Midbrain (tissue), 1 donor: Measurements from ENCODE around the gene INPPL1.

ENCODE experiments used
- DNase-seq: peaks from one replicate; lab custom pipeline; 2025; lab: John Stamatoyannopoulos, UW

The INPPL1 gene

DNA sequence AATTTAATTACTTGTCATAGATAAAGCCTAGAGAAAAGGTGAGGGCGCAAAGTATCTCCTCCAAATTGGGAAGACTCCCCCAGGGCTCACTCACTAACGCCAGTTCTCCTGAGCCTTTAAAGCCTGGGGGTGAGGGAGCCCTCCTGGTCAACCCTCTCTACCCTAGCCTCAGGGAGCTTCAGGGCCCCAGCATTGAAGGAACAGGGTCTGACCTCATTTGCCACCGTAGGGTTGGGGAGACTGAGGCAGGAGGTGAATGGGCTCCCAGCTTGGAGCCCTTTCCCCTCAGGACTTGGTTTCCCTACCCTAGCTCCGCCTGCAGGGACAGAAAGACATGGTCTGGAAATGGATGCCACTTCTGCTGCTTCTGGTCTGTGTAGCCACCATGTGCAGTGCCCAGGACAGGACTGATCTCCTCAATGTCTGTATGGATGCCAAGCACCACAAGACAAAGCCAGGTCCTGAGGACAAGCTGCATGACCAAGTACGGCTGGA is 6.3 kb upstream of the INPPL1 start:
- DNase-seq: no peak

DNA sequence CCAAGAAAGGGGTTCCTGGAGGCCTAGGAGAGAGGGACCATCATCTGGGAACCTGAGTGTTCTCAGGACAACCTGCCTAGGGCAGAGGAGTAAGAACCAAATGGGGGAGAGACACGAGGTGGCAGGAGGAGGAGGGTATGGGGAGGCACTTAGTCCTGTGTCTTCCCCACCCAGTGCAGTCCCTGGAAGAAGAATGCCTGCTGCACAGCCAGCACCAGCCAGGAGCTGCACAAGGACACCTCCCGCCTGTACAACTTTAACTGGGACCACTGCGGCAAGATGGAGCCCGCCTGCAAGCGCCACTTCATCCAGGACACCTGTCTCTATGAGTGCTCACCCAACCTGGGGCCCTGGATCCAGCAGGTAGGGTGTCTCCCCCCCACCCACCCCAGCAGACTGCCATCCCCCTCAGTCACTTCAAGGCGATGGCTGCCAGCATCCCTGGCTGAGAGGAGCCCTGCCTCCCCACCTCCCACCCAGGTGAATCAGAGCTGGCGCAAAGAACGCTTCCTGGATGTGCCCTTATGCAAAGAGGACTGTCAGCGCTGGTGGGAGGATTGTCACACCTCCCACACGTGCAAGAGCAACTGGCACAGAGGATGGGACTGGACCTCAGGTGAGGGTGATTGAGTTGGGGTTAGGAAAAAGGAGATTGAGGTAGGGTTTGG is 3.7 kb upstream of the INPPL1 start:
- no peak for DNase-seq

DNA sequence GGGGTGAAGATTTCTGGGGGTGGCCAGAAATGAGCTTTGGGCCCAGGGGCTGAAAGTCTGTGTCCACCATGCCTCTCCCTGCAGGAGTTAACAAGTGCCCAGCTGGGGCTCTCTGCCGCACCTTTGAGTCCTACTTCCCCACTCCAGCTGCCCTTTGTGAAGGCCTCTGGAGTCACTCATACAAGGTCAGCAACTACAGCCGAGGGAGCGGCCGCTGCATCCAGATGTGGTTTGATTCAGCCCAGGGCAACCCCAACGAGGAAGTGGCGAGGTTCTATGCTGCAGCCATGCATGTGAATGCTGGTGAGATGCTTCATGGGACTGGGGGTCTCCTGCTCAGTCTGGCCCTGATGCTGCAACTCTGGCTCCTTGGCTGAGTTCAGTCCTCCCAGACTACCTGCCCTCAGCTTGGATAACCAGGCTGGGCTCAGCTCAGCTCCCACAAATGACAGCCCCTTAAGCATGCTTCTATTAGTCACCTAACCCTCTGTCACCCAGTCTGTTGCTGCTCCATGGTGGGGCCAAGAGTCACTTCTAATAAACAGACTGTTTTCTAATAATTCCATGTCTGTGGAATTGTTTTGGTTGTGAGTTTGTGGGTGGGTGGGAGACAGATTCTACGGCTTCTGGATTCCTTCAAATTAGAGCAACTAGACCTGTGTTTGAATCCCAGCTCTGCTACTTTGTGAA is 3.0 kb upstream of the INPPL1 start:
- DNase-seq: no peak

DNA sequence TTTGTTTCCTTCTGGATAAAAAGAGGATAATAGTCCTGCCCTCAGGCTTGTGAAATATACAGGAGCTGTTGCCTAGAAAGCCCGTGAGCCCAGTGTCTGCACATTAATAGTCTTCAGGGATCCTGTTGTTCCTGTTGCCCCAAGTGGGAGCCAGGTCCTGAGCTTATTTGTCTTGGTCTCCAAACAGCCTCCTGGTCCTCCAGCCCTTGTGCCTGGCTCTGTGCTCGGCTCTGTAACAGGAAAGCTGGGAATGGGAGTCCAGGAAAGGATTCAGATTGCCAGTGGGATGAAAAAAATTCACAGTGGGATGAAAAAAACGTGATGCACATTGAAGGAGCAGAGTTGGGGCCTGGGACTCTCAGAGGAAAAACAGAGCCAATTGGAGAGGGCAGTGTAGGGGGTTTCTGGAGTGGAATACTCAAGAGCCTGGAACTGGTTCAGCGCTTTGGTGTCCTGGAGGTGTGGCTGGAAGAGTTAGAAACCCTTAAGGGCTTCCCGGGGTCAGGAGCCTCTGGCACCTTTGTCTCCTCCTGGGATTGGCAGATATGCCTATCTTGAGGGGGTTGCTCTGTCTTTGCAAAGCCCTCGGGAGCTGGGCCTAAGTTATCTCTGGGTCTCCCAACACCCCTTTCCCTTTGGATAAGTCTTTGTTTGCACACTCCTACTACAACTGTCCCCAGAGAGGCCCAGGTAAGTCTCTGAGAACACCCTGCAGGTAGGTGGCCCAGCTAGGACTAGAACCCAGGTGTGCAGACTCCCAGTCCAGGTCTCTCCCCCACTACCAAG is 2.3 kb upstream of the INPPL1 start:
- DNase-seq: no peak

DNA sequence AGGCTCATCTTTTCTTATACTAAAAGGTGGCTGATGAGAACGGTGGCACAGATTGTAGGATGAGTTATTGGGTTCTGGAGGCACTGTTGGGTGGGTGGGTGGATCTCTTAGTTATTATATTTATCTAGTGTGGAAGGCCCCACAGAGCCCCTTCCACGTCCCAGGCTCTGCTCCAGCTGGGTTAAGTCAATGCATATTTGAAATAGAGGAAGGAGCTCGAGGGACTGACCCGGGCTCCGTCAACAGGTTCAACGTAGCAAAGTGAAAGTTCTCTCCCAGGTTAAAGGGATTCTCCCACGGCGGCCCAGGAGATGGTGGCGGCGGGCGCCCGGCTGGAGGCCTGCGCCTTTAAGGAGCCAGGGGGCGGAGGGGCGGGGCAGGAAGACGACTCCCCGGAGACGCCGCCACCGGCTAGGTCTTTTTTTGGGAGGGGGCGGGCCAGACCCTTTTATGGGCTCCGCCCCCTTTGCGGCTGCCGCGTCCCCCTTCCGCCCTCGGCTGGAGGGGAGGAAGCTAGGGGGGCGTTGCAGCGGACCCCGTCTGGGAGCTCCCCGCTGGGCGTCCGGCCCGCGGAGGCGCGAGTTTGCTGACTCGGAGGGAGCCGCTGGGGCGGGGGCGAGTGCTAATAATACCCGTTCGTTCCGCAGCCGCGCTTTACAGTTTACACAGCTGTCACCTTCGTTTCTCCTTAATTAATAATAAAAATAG is 1.5 kb upstream of the INPPL1 start:
- DNase-seq: peak; percentile 84

DNA sequence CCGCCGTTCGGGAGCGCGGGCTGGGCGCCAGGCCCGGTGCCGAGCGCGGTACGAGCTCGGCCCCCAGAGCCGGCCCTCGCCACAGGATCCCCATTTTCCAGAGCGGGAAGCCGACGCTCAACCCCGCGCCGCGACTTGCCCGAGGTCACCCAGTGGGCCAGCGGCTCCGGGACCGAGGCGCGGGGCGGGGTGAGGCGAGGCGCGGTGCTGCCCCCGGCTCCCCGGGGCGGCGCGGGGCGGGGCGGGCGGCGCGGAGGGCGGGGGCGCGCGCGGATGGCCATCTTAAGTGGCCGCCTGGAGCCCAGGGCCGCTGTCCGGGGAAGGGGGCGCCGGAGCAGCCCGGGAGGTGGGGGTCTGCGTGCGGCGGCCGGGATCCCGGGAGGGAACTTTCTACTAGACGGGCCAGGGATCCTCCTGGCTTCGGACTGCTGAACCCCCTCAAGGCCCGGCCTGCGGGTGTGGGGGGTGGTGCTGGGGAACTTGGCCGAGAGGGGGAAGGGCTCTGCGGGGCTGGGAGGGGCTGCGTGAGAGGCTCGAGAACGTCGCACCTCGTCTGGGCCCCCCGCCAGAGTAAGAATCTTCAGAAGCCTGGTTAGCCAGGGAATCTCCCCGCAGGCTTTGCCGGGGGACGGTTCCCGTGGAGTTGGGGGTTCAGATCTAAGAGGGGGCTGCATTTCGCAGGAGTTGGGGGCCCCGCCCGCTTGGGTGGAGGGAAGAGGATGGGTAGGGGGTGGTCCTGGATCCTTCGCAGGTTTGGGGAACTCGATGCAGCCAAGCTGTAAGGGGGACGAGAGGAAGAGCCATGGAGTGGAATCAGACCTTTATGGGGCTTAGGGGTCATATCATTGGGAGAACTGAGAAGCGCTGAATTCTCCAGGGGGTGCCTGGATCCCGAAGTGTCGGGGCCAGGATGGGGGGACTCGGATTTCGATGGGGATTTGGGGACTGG is 678 bp upstream of the INPPL1 start:
- DNase-seq: peak; percentile 44

GRCh38 chr11:72225411-72225951 is 914 bp downstream of the INPPL1 start:
- DNase-seq: no peak

DNA sequence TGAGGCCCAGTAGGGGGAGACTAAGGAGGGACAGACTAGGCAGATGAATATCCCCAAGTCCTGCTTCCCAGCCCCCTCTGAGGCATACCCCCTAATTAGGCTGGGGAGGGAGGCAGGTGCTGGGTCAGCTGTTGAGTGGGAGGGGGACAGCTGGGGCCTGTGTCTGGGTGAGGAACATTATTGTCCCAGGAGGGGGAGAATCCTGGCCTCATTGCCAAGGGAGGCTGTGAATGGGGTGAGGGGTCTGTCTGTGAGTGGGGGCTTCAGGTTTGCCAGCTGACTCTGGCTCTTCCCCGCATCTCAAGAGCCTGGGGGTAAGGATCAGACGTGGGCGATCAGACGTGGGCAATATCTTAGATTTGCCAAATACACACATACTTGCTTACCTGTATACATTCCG is 2.1 kb downstream of the INPPL1 start:
- DNase-seq: no peak

- peak; percentile 32 for DNase-seq
Measured at GRCh38 chr11:72227316-72228228, 3.0 kb downstream of the INPPL1 start.

GRCh38 chr11:72228229-72228843 is 3.8 kb downstream of the INPPL1 start:
- DNase-seq: no peak

- no peak for DNase-seq
Measured at GRCh38 chr11:72228844-72229231, 4.3 kb downstream of the INPPL1 start.

DNA sequence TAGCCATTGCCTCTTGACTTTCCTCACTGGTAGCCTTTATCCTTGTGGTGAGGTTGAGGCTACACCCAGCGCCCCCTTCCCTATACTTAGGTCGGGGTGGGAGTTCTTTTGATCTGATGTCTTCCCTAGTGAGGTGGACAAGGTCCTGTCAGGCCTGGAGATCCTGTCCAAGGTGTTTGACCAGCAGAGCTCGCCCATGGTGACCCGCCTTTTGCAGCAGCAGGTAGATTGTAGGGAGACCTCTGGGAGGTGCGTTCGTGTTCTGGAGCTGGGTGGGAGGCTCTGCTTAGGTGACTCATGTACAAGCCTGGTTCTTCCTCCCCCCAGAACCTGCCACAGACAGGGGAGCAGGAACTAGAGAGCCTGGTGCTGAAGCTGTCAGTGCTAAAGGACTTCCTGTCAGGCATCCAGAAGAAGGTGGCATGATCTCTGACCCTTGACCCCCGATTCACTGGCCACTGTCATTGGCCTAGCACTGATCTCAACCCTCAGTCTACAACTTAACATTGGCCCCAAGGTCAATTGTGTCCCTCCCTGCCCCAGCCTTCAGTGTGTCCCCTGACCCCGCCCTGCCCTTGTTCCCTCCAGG is 4.9 kb downstream of the INPPL1 start:
- no peak for DNase-seq

GRCh38 chr11:72229925-72230763 is 5.6 kb downstream of the INPPL1 start:
- no peak for DNase-seq

- DNase-seq: no peak
Measured at GRCh38 chr11:72230764-72231365, 6.3 kb downstream of the INPPL1 start.

DNA sequence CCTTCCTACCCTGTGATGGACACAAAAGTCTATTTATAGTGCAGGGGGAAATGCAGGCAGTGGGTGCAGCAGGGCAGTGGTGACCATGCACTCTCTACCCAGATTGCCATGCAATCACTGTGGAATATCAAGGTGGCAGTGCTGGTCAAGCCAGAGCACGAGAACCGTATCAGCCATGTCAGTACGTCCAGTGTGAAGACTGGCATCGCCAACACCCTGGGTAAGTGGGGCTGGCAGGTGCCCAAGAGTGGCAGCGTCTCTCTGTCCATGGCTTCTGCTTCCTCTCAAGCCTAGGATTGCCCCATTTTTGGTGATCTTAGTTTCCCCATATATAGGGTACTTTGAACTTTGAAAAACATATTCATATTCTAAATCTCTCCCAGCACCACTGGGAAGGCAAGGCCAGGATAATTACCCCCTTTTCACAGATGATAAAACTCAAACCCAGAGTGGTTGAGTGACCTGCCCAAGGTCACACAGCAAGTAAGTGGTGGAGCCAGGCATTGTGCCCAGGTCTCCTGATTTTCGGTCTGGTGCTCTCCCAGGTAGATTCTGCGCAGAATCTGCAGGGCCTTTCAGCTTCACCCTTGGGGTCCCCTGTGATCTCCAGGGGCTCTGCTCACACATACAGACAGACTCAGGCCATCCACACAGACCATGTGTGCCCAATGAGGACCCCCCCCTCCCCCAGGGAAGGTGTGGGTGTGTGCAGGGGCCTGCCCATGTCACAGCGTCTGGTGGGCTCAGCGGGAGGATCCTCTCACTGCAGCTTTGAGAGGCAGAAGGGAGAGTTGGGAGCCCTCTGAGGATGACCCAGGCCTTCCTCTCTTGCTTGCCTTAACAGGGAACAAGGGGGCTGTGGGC is 7.1 kb downstream of the INPPL1 start:
- DNase-seq: no peak

- no peak for DNase-seq
Measured at GRCh38 chr11:72232260-72233055, 7.9 kb downstream of the INPPL1 start.
